BE2C (cell line): ENCODE measurements around the gene ZNF527.

Experiments used
- DNase-seq: peaks from one replicate; pipeline ENCODE4 v3.0.0-alpha.2; 2020
- H3K27me3 ChIP-seq: fragments of 250-450 bp; sonication (Bioruptor Pico); 2 replicates; pipeline ENCODE4 v1.5.1; 2020; ENCODE audit warnings: mild to moderate bottlenecking
- H3K36me3 ChIP-seq: fragments of 250-450 bp; sonication (Bioruptor Pico); 2 replicates; pipeline ENCODE4 v1.5.1; 2020; ENCODE audit warnings: mild to moderate bottlenecking
- H3K4me1 ChIP-seq: fragments of 250-450 bp; sonication (Bioruptor Pico); 2 replicates; pipeline ENCODE4 v1.5.1; 2020
- H3K4me3 ChIP-seq: 2 replicates; pipeline ENCODE4 v1.5.1; 2011; ENCODE audit warnings: low read depth, low read length
- H3K9me3 ChIP-seq: fragments of 250-450 bp; sonication (Bioruptor Pico); 2 replicates; pipeline ENCODE4 v1.5.1; 2020
- CTCF ChIP-seq: IDR thresholded peaks from 2 replicates; pipeline ENCODE4 v1.5.1; 2012; ENCODE audit warnings: mild to moderate bottlenecking, low read depth, low read length

Gene ZNF527

GRCh38 chr19:37342753-37343152 is 28.1 kb upstream of the ZNF527 start:
- DNase-seq = no peak
- peaks cover 5% of the 10 kb centered on the region for H3K36me3 ChIP-seq
- no peaks in the 10 kb centered on the region for H3K27me3 ChIP-seq
- H3K4me1 ChIP-seq = no peaks in the 10 kb centered on the region
- no peak for TF ChIP-seq CTCF
- H3K4me3 ChIP-seq = no peak overlapping the region
- H3K9me3 ChIP-seq = no peaks in the 10 kb centered on the region

- TF ChIP-seq CTCF = no peak
- Histone ChIP-seq H3K4me3 (no peak overlapping the region), H3K27me3 (no peaks in the 10 kb centered on the region), H3K4me1 (no peaks in the 10 kb centered on the region), H3K36me3 (peaks cover 13% of the 10 kb centered on the region), H3K9me3 (no peaks in the 10 kb centered on the region)
- no peak for DNase-seq
These were observed 24.8 kb upstream of the ZNF527 start for GRCh38 chr19:37346091-37346490.

DNA sequence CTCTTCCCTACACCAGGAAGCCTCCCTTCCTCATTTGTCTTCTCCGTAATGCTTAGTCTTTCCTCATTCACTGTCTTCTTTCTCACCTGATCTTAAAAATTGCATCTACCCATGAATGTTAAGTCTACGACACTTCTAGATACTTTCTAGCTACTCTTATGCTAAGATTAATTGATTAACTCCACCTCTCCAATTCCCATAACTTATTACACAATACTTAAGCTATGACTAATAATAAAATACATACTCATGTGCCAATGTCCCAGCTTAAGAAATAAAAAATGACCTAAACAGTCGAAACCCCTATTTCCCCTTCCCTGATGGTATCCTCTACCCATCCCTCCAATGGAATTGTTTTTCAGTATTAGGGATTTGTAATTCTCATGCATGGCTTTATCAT is 22.8 kb upstream of the ZNF527 start:
- H3K4me1 ChIP-seq = no peaks in the 10 kb centered on the region
- peaks cover 16% of the 10 kb centered on the region for H3K36me3 ChIP-seq
- no peaks in the 10 kb centered on the region for H3K9me3 ChIP-seq
- no peak for TF ChIP-seq CTCF
- H3K27me3 ChIP-seq = no peaks in the 10 kb centered on the region
- H3K4me3 ChIP-seq = no peak overlapping the region
- no peak for DNase-seq

DNA sequence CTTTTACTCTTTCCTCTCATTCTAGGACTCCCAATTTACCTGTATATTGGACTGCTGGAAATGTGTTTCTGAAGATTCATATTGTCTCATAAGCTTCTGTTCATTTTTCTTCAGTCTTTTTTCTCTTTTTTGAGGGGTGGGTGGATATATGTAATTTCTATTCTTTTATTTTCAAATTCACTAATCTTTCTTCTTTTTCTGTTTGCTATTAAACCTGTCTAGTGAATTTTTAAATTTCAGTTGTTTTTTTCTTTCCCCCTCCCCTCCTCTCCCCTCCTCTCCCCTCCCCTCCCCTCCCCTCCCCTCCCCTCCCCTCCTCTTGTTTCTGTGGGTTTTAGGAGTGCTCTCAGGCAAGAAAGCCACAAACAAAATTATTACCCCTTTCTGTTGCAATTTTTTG is 16.9 kb upstream of the ZNF527 start:
- Histone ChIP-seq H3K4me3 (no peak overlapping the region), H3K36me3 (peaks cover 22% of the 10 kb centered on the region), H3K9me3 (no peaks in the 10 kb centered on the region), H3K4me1 (no peaks in the 10 kb centered on the region), H3K27me3 (no peaks in the 10 kb centered on the region)
- TF ChIP-seq CTCF = no peak
- DNase-seq = no peak

- no peak for TF ChIP-seq CTCF
- Histone ChIP-seq H3K4me1 (no peaks in the 10 kb centered on the region), H3K36me3 (peaks cover 31% of the 10 kb centered on the region), H3K27me3 (no peaks in the 10 kb centered on the region), H3K9me3 (no peaks in the 10 kb centered on the region), H3K4me3 (no peak overlapping the region)
- DNase-seq = no peak
These were observed 15.0 kb upstream of the ZNF527 start for GRCh38 chr19:37355901-37356300.

- Histone ChIP-seq H3K4me3 (no peak overlapping the region), H3K36me3 (peaks cover 36% of the 10 kb centered on the region), H3K27me3 (no peaks in the 10 kb centered on the region), H3K4me1 (no peaks in the 10 kb centered on the region), H3K9me3 (no peaks in the 10 kb centered on the region)
- no peak for TF ChIP-seq CTCF
- DNase-seq = no peak
These were observed 8.9 kb upstream of the ZNF527 start for GRCh38 chr19:37361994-37362393.
